Eye (tissue), 1 donor: ENCODE data around the gene CD99.
"Not testable (repeated sequence)": the region's sequence is repeated elsewhere in the genome, so short reads cannot be mapped to it uniquely, and the experiment has no call there.

Experiments
- DNase-seq: peaks from one replicate; pipeline ENCODE4 v3.0.0-alpha.2; 2015

CD99 gene

GRCh38 chrX:2774776-2775175 lies 83.7 kb downstream of the CD99 start:
- DNase-seq, result no peak

GRCh38 chrX:2780472-2781225 lies 89.6 kb downstream of the CD99 start:
- DNase-seq, result not testable (repeated sequence)

GRCh38 chrX:2781226-2781571 lies 90.1 kb downstream of the CD99 start:
- no peak for DNase-seq

GRCh38 chrX:2781698-2782097 lies 90.6 kb downstream of the CD99 start:
- DNase-seq, result no peak

GRCh38 chrX:2782171-2782570 lies 91.1 kb downstream of the CD99 start:
- DNase-seq, result no peak

GRCh38 chrX:2782778-2783177 lies 91.7 kb downstream of the CD99 start:
- DNase-seq, result no peak

GRCh38 chrX:2784026-2784425 lies 92.9 kb downstream of the CD99 start:
- DNase-seq, result no peak

GRCh38 chrX:2785538-2785937 lies 94.4 kb downstream of the CD99 start:
- DNase-seq, result no peak

- DNase-seq, result no peak
Measured at GRCh38 chrX:2788980-2789379, 97.9 kb downstream of the CD99 start.

GRCh38 chrX:2789569-2789968 lies 98.5 kb downstream of the CD99 start:
- DNase-seq, result no peak
